Left ventricle myocardium inferior (tissue), 1 donor: ENCODE results near the gene DSCAML1. TPM values are rescaled to one million over a fixed set of nuclear protein-coding genes. Genes with fewer than 3 reads are reported as not detected.

Experiments
- DNase-seq: peaks from one replicate; pipeline ENCODE4 v3.0.0-alpha.2; 2020
- H3K27ac ChIP-seq: fragments of 200-600 bp; replicated peaks from 2 replicates; pipeline ENCODE4 v1.8.0; 2021
- H3K27me3 ChIP-seq: fragments of 200-600 bp; 2 replicates; pipeline ENCODE4 v1.8.0; 2021; ENCODE audit warnings: low read depth
- H3K36me3 ChIP-seq: fragments of 200-600 bp; 2 replicates; pipeline ENCODE4 v1.8.0; 2021
- H3K4me1 ChIP-seq: fragments of 200-600 bp; 2 replicates; pipeline ENCODE4 v1.8.0; 2021
- H3K4me3 ChIP-seq: fragments of 200-600 bp; 2 replicates; pipeline ENCODE4 v1.8.0; 2021; ENCODE audit warnings: mild to moderate bottlenecking, moderate library complexity
- H3K9me3 ChIP-seq: fragments of 200-600 bp; replicated peaks from 2 replicates; pipeline ENCODE4 v1.8.0; 2021
- CTCF ChIP-seq: fragments of 200-600 bp; IDR thresholded peaks from 2 replicates; pipeline ENCODE4 v1.8.0; 2021; ENCODE audit warnings: antibody characterized with exemption, mild to moderate bottlenecking, borderline replicate concordance
- intact Hi-C: fragments of 100-400 bp; cut with micrococcal nuclease; formaldehyde crosslinking; loops from one replicate; pipeline ENCODE4 v1.11.0; 2022
- total RNA-seq: library from RNA; stranded (reverse); fragmentation: NEBNext Ultra II Directional; extraction: Animal tissue kit (Norgen Biotek cat#: 25700); gene quantifications from one replicate; pipeline ENCODE4 v1.2.1, GENCODE V29; 2021
- donor health status: DM: no; HTN: yes; CAD: no; lungs with severe emphysema.

The DSCAML1 gene
- total RNA-seq, 1 donor from 2014 or later: 0.19 TPM

DNA sequence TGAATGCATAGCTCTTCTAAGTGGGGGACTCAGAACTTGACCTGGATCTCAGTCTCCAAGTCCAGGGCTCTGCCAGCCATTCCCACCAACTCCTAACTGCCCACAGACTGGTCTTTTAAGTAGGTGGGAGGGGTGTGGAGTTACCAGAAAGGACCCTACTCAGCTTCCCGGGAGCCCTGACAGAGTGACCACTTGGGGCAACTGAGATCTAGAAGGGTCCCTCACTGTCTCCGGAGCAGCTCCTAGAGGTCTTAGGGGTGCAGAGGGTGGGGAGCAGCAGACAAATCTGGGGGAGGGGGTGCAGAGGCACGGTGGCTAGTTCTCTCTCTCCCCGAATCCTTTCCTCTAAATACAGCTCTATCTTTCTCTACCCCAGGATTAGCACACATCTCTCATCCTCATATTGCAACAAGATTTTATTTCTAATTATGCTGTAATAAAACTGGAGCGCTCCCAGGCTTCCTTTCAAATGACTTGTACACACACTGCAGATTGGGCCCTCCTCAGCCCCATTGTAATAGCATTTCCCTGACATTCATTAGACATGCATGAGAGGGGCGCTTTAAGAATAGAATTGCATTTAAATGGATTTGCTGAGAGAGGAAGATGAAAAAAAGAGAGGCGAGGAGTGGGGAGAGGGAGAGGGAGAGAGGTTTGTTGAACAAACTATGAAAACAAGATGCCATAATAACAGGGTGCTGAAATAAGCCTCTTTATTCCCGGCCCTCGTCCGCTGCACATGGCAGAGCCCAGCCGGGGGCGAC is 250.4 kb downstream of the DSCAML1 start:
- Histone ChIP-seq H3K27me3 (peaks cover 5% of the 10 kb centered on the region), H3K4me3 (no peak overlapping the region), H3K36me3 (no peaks in the 10 kb centered on the region), H3K27ac (no peak overlapping the region), H3K9me3 (no peaks in the 10 kb centered on the region), H3K4me1 (no peaks in the 10 kb centered on the region)
- no peak for DNase-seq
- TF ChIP-seq CTCF: no peak
- intact Hi-C loops: no loop called here

GRCh38 chr11:117545706-117546105 is 251.3 kb downstream of the DSCAML1 start:
- no peak for TF ChIP-seq CTCF
- intact Hi-C loops: no loop called here
- Histone ChIP-seq H3K4me1 (no peaks in the 10 kb centered on the region), H3K4me3 (no peak overlapping the region), H3K27ac (no peak overlapping the region), H3K9me3 (no peaks in the 10 kb centered on the region), H3K27me3 (peaks cover 5% of the 10 kb centered on the region), H3K36me3 (no peaks in the 10 kb centered on the region)
- DNase-seq: no peak

DNA sequence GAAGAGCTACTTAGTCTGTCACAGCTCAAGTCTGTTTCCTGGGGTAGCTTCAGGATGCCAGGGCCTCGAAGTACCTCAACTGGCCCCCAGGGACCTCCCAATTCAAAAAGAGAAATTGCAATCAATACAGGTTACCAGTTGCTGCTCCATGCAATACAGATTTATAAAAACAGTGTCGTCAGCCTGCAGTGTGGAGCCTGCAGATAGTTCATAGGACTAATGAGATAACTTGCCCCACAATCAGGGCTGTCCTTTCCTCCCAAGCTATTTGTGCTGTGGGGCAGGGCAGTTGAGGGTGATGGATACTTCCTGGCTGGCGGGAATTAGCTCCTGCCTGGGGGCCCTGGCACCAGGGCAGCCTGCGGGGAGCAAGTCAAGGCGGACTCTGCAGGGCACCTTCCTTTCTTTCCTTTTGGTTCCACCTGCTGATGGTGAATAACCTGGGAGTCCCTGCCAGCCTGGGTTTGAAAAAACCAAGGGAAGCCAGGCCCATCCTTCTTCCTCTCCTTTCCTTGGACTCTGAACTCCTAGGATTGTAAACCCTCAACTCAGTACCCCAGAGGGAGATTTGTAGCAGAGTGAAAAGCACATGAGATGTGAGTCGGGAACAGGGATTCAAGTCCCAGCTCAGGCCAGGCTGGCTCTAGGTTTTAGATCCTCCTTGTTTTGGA is 252.8 kb downstream of the DSCAML1 start:
- no peak overlapping the region for H3K27ac ChIP-seq

GRCh38 chr11:117541211-117541610 is 255.8 kb downstream of the DSCAML1 start:
- intact Hi-C loops: no loop called here
- no peaks in the 10 kb centered on the region for H3K36me3 ChIP-seq
- H3K27ac ChIP-seq: no peak overlapping the region
- no peaks in the 10 kb centered on the region for H3K9me3 ChIP-seq
- TF ChIP-seq CTCF: no peak
- peaks cover 5% of the 10 kb centered on the region for H3K27me3 ChIP-seq
- no peak overlapping the region for H3K4me3 ChIP-seq
- no peaks in the 10 kb centered on the region for H3K4me1 ChIP-seq
- no peak for DNase-seq

More for the DNA sequence above, 252.8 kb downstream of the DSCAML1 start:
- Histone ChIP-seq H3K27me3 (no peaks in the 10 kb centered on the region), H3K36me3 (no peaks in the 10 kb centered on the region), H3K4me3 (no peak overlapping the region), H3K9me3 (no peaks in the 10 kb centered on the region), H3K4me1 (no peaks in the 10 kb centered on the region)
- TF ChIP-seq CTCF: no peak
- no peak for DNase-seq
- intact Hi-C loops: no loop called here

DNA sequence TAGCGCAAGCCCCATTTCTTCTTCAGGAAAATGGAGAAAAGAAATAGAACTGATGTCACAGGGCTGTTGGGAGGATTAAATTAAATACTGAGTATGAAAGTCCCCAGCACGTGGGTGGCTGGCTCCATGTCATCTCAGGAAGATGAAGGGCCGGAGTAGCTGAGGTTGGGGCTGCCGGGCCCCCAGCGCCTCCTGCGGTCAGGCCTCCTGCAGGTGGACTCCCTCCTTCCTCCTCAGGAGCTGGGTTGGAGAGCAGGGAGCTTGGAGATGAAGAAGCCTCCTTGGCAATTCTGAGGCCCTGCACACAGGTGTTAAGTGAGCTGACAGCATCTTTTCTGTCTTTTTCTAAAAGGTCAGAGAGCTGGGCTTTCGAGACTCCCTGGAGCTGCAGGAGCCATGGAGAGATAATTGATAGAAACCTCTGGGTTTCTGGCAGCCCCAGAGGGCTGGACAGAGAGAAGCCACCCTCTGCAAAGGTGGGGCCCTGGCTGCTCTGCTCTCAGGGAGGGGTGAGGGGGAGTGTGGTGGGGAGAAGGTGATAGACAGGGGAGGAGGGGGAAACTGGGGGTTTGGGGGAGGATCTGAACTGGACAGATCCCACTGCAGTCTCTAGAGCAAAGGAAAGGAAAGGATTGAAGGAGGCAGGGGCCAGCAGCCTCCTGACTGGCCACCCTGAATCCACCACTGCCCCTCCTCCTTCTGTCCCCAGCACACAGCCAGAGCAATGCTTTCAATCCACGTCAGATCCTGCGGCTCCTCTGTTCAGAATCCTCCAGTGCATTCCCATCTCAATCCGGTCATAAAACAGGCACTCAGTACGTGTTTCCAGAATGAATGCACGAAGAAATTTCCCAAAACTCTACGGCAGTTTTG is 258.5 kb downstream of the DSCAML1 start:
- intact Hi-C loops: no loop called here
- H3K27ac ChIP-seq: no peak overlapping the region

More for the DNA sequence above, 258.5 kb downstream of the DSCAML1 start:
- H3K36me3 ChIP-seq: no peaks in the 10 kb centered on the region
- peaks cover 12% of the 10 kb centered on the region for H3K27me3 ChIP-seq
- DNase-seq: no peak
- no peaks in the 10 kb centered on the region for H3K9me3 ChIP-seq
- no peak for TF ChIP-seq CTCF
- H3K4me3 ChIP-seq: no peak overlapping the region
- H3K4me1 ChIP-seq: no peaks in the 10 kb centered on the region
